Heart right ventricle (tissue), 16 donors: Measurements from ENCODE around the gene BRK1. TPM values are rescaled to one million over a fixed set of nuclear protein-coding genes. Genes with fewer than 3 reads are reported as not detected.

Source experiments
- ATAC-seq, 8 donors: fragments of 200-7000 bp; cut with Tn5 transposase; one replicate each; pipeline ENCODE4 v1.9.1; 2020; ENCODE audit warnings: mild to moderate bottlenecking in 8 of 8, moderate library complexity in 8 of 8, moderate number of reproducible peaks in 1 of 8
- DNase-seq, 2 donors: peaks; one replicate each; pipeline ENCODE4 v3.0.0-alpha.2; 2020
- H3K27ac ChIP-seq, 10 donors: fragments of 200-600 bp; sonication (generic) in 2 of 10; one replicate each; pipeline versions ENCODE4 v1.5.0 to v1.8.0; 2020 to 2022; ENCODE audit warnings: mild to moderate bottlenecking in 3 of 10
- H3K27me3 ChIP-seq, 7 donors: fragments of 200-600 bp; one replicate each; pipeline ENCODE4 v1.8.0; 2021 to 2022; ENCODE audit warnings: mild to moderate bottlenecking in 2 of 7
- H3K36me3 ChIP-seq, 9 donors: fragments of 200-600 bp; sonication (generic) in 1 of 9; one replicate each; pipeline versions ENCODE4 v1.5.0 to v1.8.0; 2020 to 2022; ENCODE audit warnings: mild to moderate bottlenecking in 2 of 9
- H3K4me1 ChIP-seq, 9 donors: fragments of 200-600 bp; sonication (generic) in 1 of 9; one replicate each; pipeline versions ENCODE4 v1.5.0 to v1.8.0; 2020 to 2022; ENCODE audit warnings: mild to moderate bottlenecking in 4 of 9
- H3K4me3 ChIP-seq, 10 donors: fragments of 200-600 bp; sonication (generic) in 2 of 10; one replicate each; pipeline versions ENCODE4 v1.5.0 to v1.8.0; 2020 to 2022; ENCODE audit warnings: mild to moderate bottlenecking in 7 of 10, moderate library complexity in 2 of 10
- H3K9me3 ChIP-seq, 11 donors: fragments of 200-600 bp in 10 of 11; sonication (generic) in 2 of 11; one replicate each; pipeline versions ENCODE4 v1.5.0 to v1.8.0; 2013 to 2022; ENCODE audit warnings: mild to moderate bottlenecking in 2 of 11, control low read depth in 1 of 11, moderate library complexity in 1 of 11
- WGBS, 2 donors: extraction: QIAGEN DNeasy Blood & Tissue Kit; methylation state at CpG; one replicate each; pipeline ENCODE4 v1.1.7; 2013; ENCODE audit warnings: inconsistent platforms in 1 of 2; 5-methylcytosine and 5-hydroxymethylcytosine counted together
- intact Hi-C, 10 donors: fragments of 100-400 bp; cut with DNase I; formaldehyde crosslinking; loops; one replicate each; pipeline versions ENCODE4 v1.11.1 to v1.14.2; 2022
- polyA plus RNA-seq, 2 donors: library from polyadenylated mRNA; stranded (reverse); fragments of 200-250 nt; gene quantifications; one replicate each; pipeline ENCODE4 v1.2.3, GENCODE V29; 2013
- total RNA-seq, 10 donors: library from RNA; stranded (reverse); fragmentation: NEBNext Ultra II Directional in 3 of 10; extraction: Animal tissue kit (Norgen Biotek cat#: 25700) in 3 of 10; gene quantifications; one replicate each; pipeline versions ENCODE4 v1.2.1 to v1.2.4, GENCODE V29; 2021 to 2023
- TF ChIP-seq, protein P1 (sequence below), 9 donors: fragments of 200-600 bp; sonication (generic) in 2 of 9; IDR thresholded peaks; one replicate each; pipeline versions ENCODE4 v1.5.0 to v1.8.0; 2021 to 2022; ENCODE audit warnings: antibody characterized with exemption in 9 of 9, mild to moderate bottlenecking in 5 of 9, moderate library complexity in 1 of 9
- donor health status: Arrhythmogenic right ventricular cardiomyopathy.
- donor health status: ischemic (EF 13 %, LVEDD 7.1; RV severe dilation, severe dysfunction).
- donor health status: healthy with polysubstance abuse.
- donor health status: DM: no; HTN: yes; CAD: no.
- donor health status: DM: no; HTN: no; CAD: no.
- donor health status: ischemic (EF 25% LVEDD 6.9; RV normal size, moderate dysfunction).
- donor health status: ischemic (EF 25% LVEDD 5.7; RV mildly dilated, moderate dysfunction).
- donor health status: healthy.
- donor health status: DM: yes; HTN: yes; CAD: no.
- donor health status: Ischemic cardiomyopathy.
- donor health status: ischemic (EF 35%, LVEDD 5.7; RV mildly dilated, moderate dysfunction).
- donor health status: nonischemic (EF 11% LVEDD 7.7; RV severe dilation, severe dysfunction).
- donor health status: DM: yes; HTN: yes; CAD: no.
- donor health status: PGD.
- donor health status: ischemic (EF 29% LVEDD 5.4; RV normal size, mild dysfunction).
- donor health status: nonischemic (EF 23%, LVEDD 6.1; RV moderate dilation, normal function).

The BRK1 gene
- total and polyA plus RNA-seq, 12 donors, result 62.0 to 151 (median 94.8) TPM

DNA sequence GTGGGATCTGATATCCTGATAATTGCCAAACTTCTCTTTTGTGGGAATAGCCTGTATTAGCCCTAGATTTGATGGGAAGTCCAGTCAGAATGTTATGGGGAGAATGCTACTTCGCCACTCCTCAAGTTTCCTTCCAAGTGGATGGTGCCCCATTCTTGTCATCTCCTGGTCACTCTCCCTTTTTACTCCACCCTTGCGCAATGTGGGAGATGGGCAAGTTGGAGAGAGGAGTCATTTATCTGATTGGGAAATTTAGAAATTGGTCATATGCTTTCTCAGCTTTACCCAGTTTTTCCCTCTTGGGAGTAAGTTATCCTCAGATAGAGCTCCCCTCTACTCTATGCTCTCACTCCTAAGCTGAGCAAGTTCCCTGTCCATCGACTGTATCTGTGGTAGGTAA, 21.8 kb upstream of the BRK1 start:
- 97 to 100% methylated on average over 3 of the region's 3 CpGs for WGBS, 2 donors
- intact Hi-C loops, result no loop called here
- Histone ChIP-seq H3K4me1 (no peaks in the 10 kb centered on the region), H3K4me3 (no peak overlapping the region), H3K27me3 (no peaks in the 10 kb centered on the region), H3K27ac (no peak overlapping the region), H3K36me3 (peaks cover 0 to 40% (median 0%) of the 10 kb centered on the region in 9 donors), H3K9me3 (no peaks in the 10 kb centered on the region)
- ATAC-seq, result no peak
- TF ChIP-seq, protein P1, sequence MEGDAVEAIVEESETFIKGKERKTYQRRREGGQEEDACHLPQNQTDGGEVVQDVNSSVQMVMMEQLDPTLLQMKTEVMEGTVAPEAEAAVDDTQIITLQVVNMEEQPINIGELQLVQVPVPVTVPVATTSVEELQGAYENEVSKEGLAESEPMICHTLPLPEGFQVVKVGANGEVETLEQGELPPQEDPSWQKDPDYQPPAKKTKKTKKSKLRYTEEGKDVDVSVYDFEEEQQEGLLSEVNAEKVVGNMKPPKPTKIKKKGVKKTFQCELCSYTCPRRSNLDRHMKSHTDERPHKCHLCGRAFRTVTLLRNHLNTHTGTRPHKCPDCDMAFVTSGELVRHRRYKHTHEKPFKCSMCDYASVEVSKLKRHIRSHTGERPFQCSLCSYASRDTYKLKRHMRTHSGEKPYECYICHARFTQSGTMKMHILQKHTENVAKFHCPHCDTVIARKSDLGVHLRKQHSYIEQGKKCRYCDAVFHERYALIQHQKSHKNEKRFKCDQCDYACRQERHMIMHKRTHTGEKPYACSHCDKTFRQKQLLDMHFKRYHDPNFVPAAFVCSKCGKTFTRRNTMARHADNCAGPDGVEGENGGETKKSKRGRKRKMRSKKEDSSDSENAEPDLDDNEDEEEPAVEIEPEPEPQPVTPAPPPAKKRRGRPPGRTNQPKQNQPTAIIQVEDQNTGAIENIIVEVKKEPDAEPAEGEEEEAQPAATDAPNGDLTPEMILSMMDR (IDR thresholded peaks at IDR 0.05), result no peak
- DNase-seq, result no peak

DNA sequence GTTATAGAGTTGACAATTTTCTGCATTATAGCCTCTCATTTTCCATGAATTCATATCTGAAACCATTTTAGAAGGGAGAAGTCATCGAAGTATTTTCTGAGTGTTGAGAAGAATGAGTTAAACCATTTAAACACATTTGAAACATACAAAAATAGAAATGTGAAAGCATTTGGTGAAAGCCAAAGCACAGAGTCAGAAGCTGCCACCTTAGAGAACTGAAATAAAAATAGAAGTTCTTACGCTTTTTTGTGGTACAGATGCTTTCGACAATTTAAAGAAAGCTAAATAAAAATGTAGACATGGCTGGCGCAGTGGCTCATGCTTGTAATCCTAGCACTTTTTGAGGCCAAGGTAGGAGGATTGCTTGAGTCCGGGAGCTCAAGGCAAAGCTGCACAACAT, 16.4 kb upstream of the BRK1 start:
- H3K27me3 ChIP-seq, result no peaks in the 10 kb centered on the region
- TF ChIP-seq, protein P1 (IDR thresholded peaks at IDR 0.05), result no peak
- intact Hi-C loops, result no loop called here
- peaks cover 0 to 17% (median 0%) of the 10 kb centered on the region in 9 donors for H3K36me3 ChIP-seq
- ATAC-seq, result no peak
- WGBS, 2 donors, result 97% methylated on average over 5 of the region's 5 CpGs
- H3K9me3 ChIP-seq, result no peaks in the 10 kb centered on the region
- H3K4me3 ChIP-seq, result no peak overlapping the region
- no peak overlapping the region for H3K27ac ChIP-seq
- no peak for DNase-seq
- no peaks in the 10 kb centered on the region for H3K4me1 ChIP-seq

DNA sequence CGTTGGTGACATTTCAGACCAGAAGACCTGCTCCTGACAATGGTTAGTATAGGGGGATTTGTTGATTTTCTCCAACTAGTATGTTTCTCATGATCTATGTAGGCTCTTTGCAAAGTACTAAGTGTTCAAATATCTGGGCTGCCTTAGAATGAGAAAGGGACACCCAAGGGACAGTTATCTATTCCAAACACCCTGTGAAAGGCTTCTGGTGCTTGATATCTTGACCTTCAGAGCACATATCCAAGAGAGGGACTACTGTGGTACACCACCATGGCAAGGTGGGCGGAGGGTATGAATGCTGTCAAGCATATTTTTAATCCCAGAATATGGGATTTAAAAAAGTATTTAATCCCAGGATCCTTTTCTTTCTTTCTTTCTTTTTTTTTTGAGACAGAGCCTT, 8.6 kb upstream of the BRK1 start:
- no peaks in the 10 kb centered on the region for H3K4me1 ChIP-seq
- peaks cover 0 to 7% (median 5%) of the 10 kb centered on the region in 7 donors for H3K27me3 ChIP-seq
- TF ChIP-seq, protein P1 (IDR thresholded peaks at IDR 0.05), result no peak
- intact Hi-C loops, result no loop called here
- ATAC-seq (no peak), DNase-seq (no peak)
- no peak overlapping the region for H3K4me3 ChIP-seq
- no peaks in the 10 kb centered on the region for H3K9me3 ChIP-seq
- H3K27ac ChIP-seq, result no peak overlapping the region
- H3K36me3 ChIP-seq, result no peaks in the 10 kb centered on the region
- WGBS, 2 donors, result 81 to 88% methylated on average over 2 of the region's 2 CpGs

DNA sequence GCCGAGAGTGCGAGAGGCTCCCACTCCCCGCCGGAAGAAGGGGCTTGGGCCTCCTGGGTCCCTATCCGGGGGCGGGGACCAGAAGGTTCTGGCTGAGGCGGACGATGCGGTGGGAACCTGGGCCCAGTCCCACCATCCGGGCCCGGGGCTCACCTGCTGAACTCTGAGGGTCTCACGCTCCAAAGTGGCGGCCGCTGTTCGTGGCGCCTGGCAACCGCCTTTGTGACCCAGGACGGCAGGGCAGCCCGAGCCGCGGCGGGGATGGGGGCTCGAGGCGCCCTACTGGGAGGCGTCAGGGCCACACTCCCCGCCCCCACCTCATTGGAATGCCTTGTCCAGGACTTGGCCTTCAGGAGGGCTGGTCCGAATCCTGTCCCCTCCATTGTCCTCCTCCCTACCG, 7.4 kb upstream of the BRK1 start, which contains the start of gene FANCD2OS:
TSS of gene FANCD2OS (minus strand) at position 165 of the 400 bp plus-strand sequence. CDS start 3,481 bp downstream, outside the sequence.
- no peak for ATAC-seq
- DNase-seq, result no peak
- peaks cover 0 to 7% (median 5%) of the 10 kb centered on the region in 7 donors for H3K27me3 ChIP-seq

More for the DNA sequence above, 7.4 kb upstream of the BRK1 start, which contains the start of gene FANCD2OS:
- Histone ChIP-seq H3K9me3 (no peaks in the 10 kb centered on the region), H3K27ac (no peak within 1 kb of the TSS), H3K36me3 (no peaks in the 10 kb centered on the region), H3K4me3 (no peak within 1 kb of the TSS), H3K4me1 (no peaks in the 10 kb centered on the region)
- WGBS, 2 donors, result 60 to 68% methylated on average over 28 of the region's 28 CpGs
- intact Hi-C loops, result no loop called here
- TF ChIP-seq, protein P1 (IDR thresholded peaks at IDR 0.05), result no peak
